GM12872 (cell line): ENCODE results near the gene UROD.

Experiments
- TF ChIP-seq, protein P1 (sequence below): IDR thresholded peaks from 3 replicates; pipeline ENCODE4 v1.5.1; 2011; ENCODE audit warnings: low read depth, mild to moderate bottlenecking, low read length, moderate library complexity; ENCODE audit not compliant: insufficient read depth

Gene UROD

DNA sequence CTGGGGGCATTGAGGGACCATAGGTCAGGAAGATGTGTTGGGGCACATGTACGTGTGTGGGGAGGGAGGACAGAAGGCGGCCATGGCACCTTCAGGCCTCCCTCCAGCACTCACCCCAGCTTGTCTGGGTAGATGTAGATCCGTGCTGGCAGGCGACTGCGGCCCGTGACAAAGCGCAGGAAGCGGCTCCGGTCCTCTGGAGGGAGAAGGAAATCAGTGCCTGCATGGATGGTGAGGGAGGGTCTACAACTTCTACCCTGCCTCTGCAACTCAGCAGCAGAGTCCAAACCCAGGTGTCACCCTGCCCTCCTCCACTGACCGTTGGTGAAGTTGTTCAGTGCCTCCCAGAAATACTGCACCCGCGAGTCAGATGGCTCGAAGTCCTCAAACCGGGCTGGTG lies 8.3 kb upstream of the UROD start:
- TF ChIP-seq, protein P1, sequence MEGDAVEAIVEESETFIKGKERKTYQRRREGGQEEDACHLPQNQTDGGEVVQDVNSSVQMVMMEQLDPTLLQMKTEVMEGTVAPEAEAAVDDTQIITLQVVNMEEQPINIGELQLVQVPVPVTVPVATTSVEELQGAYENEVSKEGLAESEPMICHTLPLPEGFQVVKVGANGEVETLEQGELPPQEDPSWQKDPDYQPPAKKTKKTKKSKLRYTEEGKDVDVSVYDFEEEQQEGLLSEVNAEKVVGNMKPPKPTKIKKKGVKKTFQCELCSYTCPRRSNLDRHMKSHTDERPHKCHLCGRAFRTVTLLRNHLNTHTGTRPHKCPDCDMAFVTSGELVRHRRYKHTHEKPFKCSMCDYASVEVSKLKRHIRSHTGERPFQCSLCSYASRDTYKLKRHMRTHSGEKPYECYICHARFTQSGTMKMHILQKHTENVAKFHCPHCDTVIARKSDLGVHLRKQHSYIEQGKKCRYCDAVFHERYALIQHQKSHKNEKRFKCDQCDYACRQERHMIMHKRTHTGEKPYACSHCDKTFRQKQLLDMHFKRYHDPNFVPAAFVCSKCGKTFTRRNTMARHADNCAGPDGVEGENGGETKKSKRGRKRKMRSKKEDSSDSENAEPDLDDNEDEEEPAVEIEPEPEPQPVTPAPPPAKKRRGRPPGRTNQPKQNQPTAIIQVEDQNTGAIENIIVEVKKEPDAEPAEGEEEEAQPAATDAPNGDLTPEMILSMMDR: no peak

DNA sequence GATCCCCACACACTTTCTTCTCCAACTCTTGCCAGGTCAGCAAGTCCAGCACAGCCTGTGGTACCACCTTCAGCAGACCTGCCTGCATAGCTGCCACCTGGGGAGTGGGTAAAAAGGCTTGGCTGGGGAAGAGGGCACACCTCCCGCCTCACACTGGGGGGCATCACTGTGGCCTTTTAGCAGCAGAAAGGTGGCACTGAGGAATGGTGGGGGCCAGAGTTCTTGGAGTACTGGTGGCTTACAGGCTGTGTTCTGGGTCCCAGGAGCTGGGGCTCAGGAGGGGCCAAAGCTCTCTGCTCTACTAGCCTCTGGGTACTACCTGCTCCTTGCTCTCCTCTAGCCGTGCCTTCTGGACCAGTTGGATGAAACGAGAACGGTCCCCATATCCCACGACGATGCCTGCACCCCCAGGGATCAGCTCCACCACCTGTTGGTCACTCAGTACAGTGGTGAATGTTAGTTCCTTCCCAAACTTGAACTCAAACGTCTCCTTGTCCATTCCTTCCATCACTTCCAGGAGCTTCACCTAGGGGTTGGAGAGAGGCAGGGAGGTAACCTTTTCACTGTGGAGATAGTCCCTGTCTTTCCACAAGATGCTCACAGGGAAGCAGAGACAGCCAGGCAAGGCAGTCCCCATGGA lies 7.7 kb upstream of the UROD start:
- TF ChIP-seq, protein P1: no peak

DNA sequence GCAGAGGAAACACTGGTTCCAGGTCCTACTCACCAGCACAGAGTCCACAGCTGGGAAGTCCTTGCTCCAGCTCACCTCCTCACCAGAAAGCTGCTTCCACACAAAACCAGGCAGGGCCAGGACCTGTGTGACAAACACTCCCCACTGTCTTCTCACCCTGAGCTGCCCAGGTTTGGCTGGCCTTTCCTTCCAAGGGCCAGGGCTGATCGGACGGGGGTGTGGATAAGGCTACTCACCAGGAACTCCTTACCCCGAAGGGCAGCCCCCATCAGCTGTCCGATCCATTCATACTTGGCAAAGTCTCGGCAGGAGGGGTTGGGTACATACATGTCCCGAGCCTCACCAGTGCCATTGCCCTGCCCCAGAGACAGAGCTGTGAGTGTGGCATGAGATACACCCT lies 6.3 kb upstream of the UROD start:
- TF ChIP-seq, protein P1: no peak

DNA sequence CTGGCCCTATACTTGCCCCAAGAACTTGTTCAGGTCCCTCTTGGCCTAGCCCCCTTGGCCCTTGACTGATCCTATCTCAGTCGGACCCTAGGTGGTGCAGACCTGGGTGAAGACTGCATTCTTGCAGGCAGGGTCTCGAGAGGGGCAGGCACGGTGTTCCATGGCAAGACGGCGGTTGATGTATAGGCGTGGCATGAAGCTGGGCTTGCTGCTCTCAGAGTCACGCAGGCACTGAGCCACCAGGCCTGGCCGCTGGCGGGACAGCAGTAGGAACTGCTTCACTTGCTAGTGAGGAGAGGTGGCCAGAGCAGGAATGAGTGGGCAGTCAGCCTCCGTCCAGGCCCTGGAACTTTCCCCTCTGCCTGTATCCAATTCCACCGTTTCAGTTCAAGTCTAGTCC lies 4.7 kb upstream of the UROD start:
- TF ChIP-seq, protein P1: no peak

DNA sequence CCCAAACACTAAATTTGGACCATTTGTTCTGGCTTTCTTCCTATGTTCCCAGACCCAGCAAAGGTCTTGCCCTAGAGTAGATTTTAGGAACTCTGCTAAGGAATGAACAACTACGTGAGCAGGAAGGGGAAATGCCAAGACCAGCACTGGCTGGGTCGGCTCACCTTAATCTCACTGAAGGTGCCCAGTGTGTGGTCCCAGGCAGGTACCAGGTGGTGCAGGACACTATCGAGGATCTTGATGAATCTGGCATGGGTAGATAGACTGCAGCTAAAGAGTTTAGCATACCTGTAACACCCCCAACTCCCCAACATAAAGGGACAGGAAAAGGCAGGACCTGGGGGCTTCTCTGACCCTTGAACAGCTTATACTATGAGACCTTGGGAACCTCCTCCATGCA lies 4.0 kb upstream of the UROD start:
- TF ChIP-seq, protein P1: no peak

GRCh38 chr1:45008516-45008915 lies 3.5 kb upstream of the UROD start:
- TF ChIP-seq, protein P1: no peak

- TF ChIP-seq, protein P1: no peak
Measured at GRCh38 chr1:45009296-45009865, 2.7 kb upstream of the UROD start.
